ENCODE results near the gene TAAR1. TPM values are rescaled to one million over a fixed set of nuclear protein-coding genes. Genes with fewer than 3 reads are reported as not detected.

Gene TAAR1
- total and polyA plus RNA-seq, 10 of the 15 experiments (the other 5 are each of a cell fraction or from before 2014, with no cell fraction given) = not detected

DNA sequence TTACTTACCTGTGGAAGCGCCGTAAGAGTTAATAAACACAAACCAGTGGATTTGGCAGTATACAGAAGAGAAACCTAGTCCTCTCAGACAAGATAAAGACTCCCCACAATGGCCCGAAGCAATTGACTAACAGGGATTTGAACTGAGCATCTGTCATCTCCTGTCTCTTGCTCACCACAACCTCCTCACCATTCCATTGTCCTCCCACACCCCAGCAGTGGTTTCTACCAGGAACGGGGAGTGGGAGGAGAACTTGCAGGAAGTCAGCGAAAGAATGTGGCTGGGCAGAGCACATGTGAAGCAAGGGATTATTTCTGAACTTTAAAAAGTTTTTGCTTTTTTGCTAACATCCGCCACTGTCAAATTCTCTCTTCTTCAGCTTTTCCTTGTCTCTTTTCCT, 24.6 kb upstream of the TAAR1 start:
- Histone ChIP-seq H3K9me3 (replicated peaks; ENCODE audit: control insufficient read depth, insufficient read depth, low read length) (no peaks in the 10 kb centered on the region), H3K4me1 (ENCODE audit: control insufficient read depth, insufficient read depth, low read length) (no peaks in the 10 kb centered on the region), H3K79me2 (ENCODE audit: control insufficient read depth, insufficient read depth, low read length) (no peaks in the 10 kb centered on the region), H4K20me1 (ENCODE audit: control insufficient read depth, insufficient read depth) (no peaks in the 10 kb centered on the region), H3K9ac (ENCODE audit: control insufficient read depth, insufficient read depth, low read length) (no peak overlapping the region), H3K27ac (ENCODE audit: control insufficient read depth, insufficient read depth) (no peak overlapping the region), H3K4me3 (no peak overlapping the region), H3K4me2 (ENCODE audit: control insufficient read depth, insufficient read depth) (no peak overlapping the region), H3K36me3 (ENCODE audit: control insufficient read depth in 2 of 2, insufficient read depth in 2 of 2, low read length in 1 of 2) (no peaks in the 10 kb centered on the region), H2AFZ (ENCODE audit: control insufficient read depth, low read depth, low read length) (no peak overlapping the region), H3K27me3 (replicated peaks in 1 of 2; ENCODE audit: control insufficient read depth in 2 of 2, insufficient read depth in 2 of 2, low read length in 1 of 2) (no peaks in the 10 kb centered on the region)
- WGBS (ENCODE audit: insufficient coverage, insufficient replicate concordance, low lambda C conversion rate, missing lambda C conversion rate) = 61% methylated on average over 6 of the region's 6 CpGs
- ChIA-PET RAD21 (ENCODE audit: unreplicated experiment) (no interaction called here), POLR2A (no interaction called here), CTCF (interaction anchor here (2.8 kb wide), 1 partner anchor 14 kb away, joined by 12 read pairs; no protein-coding TSS in a partner anchor), SMC1A (ENCODE audit: uncharacterized antibody, unreplicated experiment) (no interaction called here)
- FAIRE-seq (no peak), ATAC-seq (no peak), DNase-seq (ENCODE audit: low read depth, low spot score) (no peak)
- in situ Hi-C loops (cut with MboI) (no loop called here), intact Hi-C loops (cut with micrococcal nuclease; ENCODE audit: unreplicated experiment) (no loop called here)
- BruUV-seq (replicated peaks) = no TSS peak
- TF ChIP-seq RFX5 (IDR thresholded peaks at IDR 0.05; ENCODE audit: low read depth, low read length) = no peak
- no peak for TF ChIP-seq NRF1 (conservative IDR thresholded peaks at IDR 0.05; ENCODE audit: low read depth, low read length)
- no peak for TF ChIP-seq EGR1 (IDR thresholded peaks at IDR 0.05; ENCODE audit: borderline replicate concordance in 1 of 2, low read depth in 2 of 2, low read length in 2 of 2)
- no peak for TF ChIP-seq STAT3 (IDR thresholded peaks at IDR 0.05; ENCODE audit: low read depth, low read length)
- TF ChIP-seq, protein P1, sequence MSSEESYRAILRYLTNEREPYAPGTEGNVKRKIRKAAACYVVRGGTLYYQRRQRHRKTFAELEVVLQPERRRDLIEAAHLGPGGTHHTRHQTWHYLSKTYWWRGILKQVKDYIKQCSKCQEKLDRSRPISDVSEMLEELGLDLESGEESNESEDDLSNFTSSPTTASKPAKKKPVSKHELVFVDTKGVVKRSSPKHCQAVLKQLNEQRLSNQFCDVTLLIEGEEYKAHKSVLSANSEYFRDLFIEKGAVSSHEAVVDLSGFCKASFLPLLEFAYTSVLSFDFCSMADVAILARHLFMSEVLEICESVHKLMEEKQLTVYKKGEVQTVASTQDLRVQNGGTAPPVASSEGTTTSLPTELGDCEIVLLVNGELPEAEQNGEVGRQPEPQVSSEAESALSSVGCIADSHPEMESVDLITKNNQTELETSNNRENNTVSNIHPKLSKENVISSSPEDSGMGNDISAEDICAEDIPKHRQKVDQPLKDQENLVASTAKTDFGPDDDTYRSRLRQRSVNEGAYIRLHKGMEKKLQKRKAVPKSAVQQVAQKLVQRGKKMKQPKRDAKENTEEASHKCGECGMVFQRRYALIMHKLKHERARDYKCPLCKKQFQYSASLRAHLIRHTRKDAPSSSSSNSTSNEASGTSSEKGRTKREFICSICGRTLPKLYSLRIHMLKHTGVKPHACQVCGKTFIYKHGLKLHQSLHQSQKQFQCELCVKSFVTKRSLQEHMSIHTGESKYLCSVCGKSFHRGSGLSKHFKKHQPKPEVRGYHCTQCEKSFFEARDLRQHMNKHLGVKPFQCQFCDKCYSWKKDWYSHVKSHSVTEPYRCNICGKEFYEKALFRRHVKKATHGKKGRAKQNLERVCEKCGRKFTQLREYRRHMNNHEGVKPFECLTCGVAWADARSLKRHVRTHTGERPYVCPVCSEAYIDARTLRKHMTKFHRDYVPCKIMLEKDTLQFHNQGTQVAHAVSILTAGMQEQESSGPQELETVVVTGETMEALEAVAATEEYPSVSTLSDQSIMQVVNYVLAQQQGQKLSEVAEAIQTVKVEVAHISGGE (CRISPR knock-in tag; IDR thresholded peaks at IDR 0.05) = no peak
- TF ChIP-seq, protein P2, sequence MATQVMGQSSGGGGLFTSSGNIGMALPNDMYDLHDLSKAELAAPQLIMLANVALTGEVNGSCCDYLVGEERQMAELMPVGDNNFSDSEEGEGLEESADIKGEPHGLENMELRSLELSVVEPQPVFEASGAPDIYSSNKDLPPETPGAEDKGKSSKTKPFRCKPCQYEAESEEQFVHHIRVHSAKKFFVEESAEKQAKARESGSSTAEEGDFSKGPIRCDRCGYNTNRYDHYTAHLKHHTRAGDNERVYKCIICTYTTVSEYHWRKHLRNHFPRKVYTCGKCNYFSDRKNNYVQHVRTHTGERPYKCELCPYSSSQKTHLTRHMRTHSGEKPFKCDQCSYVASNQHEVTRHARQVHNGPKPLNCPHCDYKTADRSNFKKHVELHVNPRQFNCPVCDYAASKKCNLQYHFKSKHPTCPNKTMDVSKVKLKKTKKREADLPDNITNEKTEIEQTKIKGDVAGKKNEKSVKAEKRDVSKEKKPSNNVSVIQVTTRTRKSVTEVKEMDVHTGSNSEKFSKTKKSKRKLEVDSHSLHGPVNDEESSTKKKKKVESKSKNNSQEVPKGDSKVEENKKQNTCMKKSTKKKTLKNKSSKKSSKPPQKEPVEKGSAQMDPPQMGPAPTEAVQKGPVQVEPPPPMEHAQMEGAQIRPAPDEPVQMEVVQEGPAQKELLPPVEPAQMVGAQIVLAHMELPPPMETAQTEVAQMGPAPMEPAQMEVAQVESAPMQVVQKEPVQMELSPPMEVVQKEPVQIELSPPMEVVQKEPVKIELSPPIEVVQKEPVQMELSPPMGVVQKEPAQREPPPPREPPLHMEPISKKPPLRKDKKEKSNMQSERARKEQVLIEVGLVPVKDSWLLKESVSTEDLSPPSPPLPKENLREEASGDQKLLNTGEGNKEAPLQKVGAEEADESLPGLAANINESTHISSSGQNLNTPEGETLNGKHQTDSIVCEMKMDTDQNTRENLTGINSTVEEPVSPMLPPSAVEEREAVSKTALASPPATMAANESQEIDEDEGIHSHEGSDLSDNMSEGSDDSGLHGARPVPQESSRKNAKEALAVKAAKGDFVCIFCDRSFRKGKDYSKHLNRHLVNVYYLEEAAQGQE (IDR thresholded peaks at IDR 0.05; ENCODE audit: low read depth, low read length) = no peak
- TF ChIP-seq, protein P3, sequence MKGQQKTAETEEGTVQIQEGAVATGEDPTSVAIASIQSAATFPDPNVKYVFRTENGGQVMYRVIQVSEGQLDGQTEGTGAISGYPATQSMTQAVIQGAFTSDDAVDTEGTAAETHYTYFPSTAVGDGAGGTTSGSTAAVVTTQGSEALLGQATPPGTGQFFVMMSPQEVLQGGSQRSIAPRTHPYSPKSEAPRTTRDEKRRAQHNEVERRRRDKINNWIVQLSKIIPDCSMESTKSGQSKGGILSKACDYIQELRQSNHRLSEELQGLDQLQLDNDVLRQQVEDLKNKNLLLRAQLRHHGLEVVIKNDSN (IDR thresholded peaks at IDR 0.05; ENCODE audit: borderline replicate concordance, extremely low read length, insufficient read depth, low read depth, low read length) = no peak
- TF ChIP-seq, protein P4, sequence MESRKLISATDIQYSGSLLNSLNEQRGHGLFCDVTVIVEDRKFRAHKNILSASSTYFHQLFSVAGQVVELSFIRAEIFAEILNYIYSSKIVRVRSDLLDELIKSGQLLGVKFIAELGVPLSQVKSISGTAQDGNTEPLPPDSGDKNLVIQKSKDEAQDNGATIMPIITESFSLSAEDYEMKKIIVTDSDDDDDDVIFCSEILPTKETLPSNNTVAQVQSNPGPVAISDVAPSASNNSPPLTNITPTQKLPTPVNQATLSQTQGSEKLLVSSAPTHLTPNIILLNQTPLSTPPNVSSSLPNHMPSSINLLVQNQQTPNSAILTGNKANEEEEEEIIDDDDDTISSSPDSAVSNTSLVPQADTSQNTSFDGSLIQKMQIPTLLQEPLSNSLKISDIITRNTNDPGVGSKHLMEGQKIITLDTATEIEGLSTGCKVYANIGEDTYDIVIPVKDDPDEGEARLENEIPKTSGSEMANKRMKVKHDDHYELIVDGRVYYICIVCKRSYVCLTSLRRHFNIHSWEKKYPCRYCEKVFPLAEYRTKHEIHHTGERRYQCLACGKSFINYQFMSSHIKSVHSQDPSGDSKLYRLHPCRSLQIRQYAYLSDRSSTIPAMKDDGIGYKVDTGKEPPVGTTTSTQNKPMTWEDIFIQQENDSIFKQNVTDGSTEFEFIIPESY (IDR thresholded peaks at IDR 0.05) = no peak
- TF ChIP-seq IKZF2 (IDR thresholded peaks at IDR 0.05) = no peak
- TF ChIP-seq TAF1 (IDR thresholded peaks at IDR 0.05; ENCODE audit: borderline replicate concordance, low read depth, low read length) = no peak
- TF ChIP-seq NR2C2 (IDR thresholded peaks at IDR 0.05; ENCODE audit: borderline replicate concordance, control insufficient read depth, insufficient read length, low read depth) = no peak
- no peak for TF ChIP-seq KDM1A (IDR thresholded peaks at IDR 0.05; ENCODE audit: borderline replicate concordance)
- TF ChIP-seq FOXK2 (IDR thresholded peaks at IDR 0.05) = no peak
- no peak for TF ChIP-seq DPF2 (IDR thresholded peaks at IDR 0.05)
- no peak for TF ChIP-seq SREBF2 (IDR thresholded peaks at IDR 0.05; ENCODE audit: low read length)
- no peak for TF ChIP-seq IKZF1 (conservative IDR thresholded peaks at IDR 0.05)
